IPS-NIHi11 (cell line): Measurements from ENCODE around the gene INSM2.

Experiments
- DNase-seq: peaks from one replicate; pipeline ENCODE4 v3.0.0; 2012; ENCODE audit warnings: mixed read lengths, low spot score

INSM2 gene

DNA sequence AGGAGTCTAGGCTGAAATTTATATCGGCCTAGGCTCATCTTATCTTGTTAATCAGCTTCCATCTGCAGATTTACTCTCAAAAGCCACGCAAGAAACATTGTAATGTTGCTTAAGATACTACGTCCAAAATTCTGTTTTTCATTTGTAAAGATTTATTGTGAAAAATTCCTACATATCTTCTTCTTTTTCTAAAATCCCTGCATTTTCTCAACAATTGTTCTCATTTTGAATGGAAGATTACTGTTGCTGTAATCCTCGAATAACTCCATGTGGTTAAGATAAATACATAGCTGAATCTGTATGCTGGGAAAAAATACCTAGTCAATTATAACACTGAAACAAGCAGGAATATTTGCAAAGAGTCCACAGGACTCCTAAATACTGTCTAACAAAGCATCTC lies 15.6 kb downstream of the INSM2 start:
- DNase-seq, result no peak

- no peak for DNase-seq
Measured at GRCh38 chr14:35551081-35551480, 17.1 kb downstream of the INSM2 start.

GRCh38 chr14:35553808-35554207 lies 19.8 kb downstream of the INSM2 start:
- no peak for DNase-seq

DNA sequence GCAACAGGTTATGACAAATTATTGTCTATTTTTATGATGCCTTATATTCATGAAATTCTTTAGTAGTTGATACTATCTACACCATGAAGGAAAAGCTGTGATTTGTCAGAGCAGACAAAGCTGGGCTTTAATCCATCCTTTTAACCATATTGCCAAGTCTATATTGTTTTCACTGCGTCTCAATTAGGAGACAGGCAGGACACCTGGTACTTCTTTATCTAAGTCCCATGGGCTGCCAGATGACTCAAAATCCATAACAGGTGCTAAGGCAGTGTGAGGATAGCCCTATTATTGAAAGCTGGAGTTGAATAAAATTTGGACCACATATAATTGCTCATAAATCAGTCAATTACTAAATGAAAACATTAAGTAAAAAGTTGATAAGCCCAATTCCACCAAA lies 22.6 kb downstream of the INSM2 start:
- DNase-seq, result no peak

GRCh38 chr14:35557221-35557747 lies 23.3 kb downstream of the INSM2 start:
- no peak for DNase-seq

DNA sequence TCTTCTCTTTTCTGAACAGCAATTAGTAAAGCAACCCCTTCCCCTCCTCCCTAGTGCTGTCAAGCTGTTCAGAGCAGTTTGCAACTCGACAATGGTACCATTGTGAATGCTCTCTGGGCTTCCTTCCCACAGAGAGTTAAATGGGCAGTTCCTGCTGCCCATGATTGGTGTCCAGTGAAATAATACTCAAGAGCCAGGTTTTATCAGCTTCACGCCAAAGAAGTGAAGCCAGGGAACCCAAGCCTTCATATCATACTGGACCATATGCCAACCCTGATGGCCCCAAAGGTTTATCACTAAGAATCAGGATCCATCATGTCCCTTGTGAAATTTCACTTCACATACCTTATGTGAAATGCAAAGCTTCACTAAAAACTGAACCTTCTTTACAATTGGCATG lies 24.7 kb downstream of the INSM2 start:
- peak; percentile 17 for DNase-seq

- DNase-seq, result no peak
Measured at GRCh38 chr14:35565871-35566464, 32.0 kb downstream of the INSM2 start.

DNA sequence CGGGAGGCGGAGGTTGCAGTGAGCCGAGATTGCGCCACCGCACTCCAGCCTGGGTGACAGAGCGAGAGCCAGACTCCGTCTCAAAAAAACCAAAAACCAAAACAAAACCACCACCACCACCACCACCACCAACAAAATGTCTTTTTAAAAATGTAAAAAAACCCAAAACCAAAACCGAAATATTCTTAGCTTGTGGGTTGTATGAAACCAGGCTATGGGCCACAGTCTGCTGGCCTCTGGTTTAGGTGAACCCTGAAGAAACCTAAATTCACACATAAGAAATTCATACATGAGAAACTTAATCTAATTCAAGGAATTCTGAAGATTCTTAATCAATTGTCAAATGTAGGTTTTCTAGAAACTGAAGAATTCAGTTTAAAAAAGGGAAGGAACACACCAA lies 37.6 kb downstream of the INSM2 start:
- no peak for DNase-seq

GRCh38 chr14:35573911-35574310 lies 39.9 kb downstream of the INSM2 start:
- no peak for DNase-seq

DNA sequence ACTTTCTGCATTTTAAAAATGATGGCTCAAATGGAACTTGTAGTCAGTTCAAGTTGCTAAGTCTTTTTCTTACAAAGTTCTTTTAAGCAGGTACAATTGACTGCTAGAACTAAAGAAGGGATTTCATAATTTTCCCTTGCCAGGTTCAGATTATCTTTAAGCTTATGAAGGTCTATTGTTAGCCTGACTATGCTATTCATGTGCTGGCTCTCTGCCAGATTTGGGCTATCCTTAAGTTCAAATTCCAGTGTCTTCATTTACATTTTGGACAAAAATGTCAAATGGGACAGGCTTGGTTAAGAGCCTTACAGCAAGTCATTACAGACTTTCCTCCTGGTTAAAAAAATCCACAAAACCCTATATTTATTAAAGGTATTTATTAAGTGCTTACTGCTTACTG lies 42.3 kb downstream of the INSM2 start:
- DNase-seq, result no peak

DNA sequence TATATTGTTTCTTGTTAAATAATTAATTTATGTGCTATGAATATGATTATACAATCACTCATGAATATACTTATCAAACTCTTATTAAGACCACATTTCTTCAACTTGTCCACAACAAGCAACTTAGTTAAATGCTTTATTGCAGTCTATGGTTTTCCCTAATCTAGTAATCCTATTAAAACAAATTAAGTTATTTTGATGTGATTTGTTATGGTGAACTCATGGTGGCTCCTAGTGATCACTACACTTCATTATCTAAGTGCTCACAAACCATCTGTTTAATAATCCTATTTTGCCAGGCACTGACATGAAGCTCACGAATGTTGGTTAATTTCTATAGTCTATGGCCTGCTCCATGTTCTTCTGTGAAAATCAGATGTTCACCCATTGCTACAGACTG lies 42.9 kb downstream of the INSM2 start:
- DNase-seq, result no peak

GRCh38 chr14:35578135-35578534 lies 44.2 kb downstream of the INSM2 start:
- no peak for DNase-seq

DNA sequence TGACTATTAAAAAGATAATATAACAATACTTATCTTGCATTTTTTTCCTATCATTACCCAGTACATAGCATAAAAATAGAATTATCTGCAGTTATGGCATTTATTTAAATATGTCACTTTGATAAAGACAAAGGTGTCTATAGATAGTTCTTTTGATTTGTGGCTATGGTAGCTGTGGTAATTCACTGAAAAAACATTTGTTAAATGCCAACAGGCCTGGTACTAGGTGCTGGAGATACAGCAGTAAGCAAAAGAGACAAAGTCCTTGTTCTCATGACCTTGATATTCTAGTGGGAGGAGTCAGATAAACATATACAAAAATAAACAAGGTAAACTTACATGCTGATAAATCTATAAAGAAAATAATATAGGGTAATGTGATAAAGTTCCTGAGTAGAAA lies 44.7 kb downstream of the INSM2 start:
- DNase-seq, result no peak
